WI38 (cell line): ENCODE data around the gene NEK10.

ENCODE experiments used
- H3K4me3 ChIP-seq: 2 replicates; pipeline ENCODE4 v1.5.1; 2011; ENCODE audit warnings: low read depth, mild to moderate bottlenecking, control low read depth, low read length
- TF ChIP-seq, protein P1 (sequence below): IDR thresholded peaks from 2 replicates; pipeline ENCODE4 v1.5.1; 2012; ENCODE audit warnings: low read depth, mild to moderate bottlenecking, control low read depth, low read length

NEK10 gene

GRCh38 chr3:27060336-27060735, 308.8 kb downstream of the NEK10 start:
- H3K4me3 ChIP-seq, result no peak overlapping the region
- TF ChIP-seq, protein P1, sequence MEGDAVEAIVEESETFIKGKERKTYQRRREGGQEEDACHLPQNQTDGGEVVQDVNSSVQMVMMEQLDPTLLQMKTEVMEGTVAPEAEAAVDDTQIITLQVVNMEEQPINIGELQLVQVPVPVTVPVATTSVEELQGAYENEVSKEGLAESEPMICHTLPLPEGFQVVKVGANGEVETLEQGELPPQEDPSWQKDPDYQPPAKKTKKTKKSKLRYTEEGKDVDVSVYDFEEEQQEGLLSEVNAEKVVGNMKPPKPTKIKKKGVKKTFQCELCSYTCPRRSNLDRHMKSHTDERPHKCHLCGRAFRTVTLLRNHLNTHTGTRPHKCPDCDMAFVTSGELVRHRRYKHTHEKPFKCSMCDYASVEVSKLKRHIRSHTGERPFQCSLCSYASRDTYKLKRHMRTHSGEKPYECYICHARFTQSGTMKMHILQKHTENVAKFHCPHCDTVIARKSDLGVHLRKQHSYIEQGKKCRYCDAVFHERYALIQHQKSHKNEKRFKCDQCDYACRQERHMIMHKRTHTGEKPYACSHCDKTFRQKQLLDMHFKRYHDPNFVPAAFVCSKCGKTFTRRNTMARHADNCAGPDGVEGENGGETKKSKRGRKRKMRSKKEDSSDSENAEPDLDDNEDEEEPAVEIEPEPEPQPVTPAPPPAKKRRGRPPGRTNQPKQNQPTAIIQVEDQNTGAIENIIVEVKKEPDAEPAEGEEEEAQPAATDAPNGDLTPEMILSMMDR, result no peak
